HG03558 (cell line): ENCODE results near the gene TAP2.
"Not testable (repeated sequence)": the region's sequence is repeated elsewhere in the genome, so short reads cannot be mapped to it uniquely, and the experiment has no call there.

Experiments used
- ATAC-seq: cut with Tn5 transposase; IDR thresholded peaks from one replicate; pipeline ENCODE4 v1.9.1; 2021; ENCODE audit warnings: moderate number of reproducible peaks; ENCODE audit not compliant: unreplicated experiment; ENCODE audit errors: extremely low read depth

Gene TAP2

GRCh38 chr6:32839356-32839755 is 817 bp upstream of the TAP2 start:
- no peak for ATAC-seq

GRCh38 chr6:32837651-32838113 is 857 bp downstream of the TAP2 start:
- ATAC-seq, result no peak

GRCh38 chr6:32836873-32837272 is 1.7 kb downstream of the TAP2 start:
- ATAC-seq, result no peak

GRCh38 chr6:32835167-32835893 is 3.2 kb downstream of the TAP2 start:
- no peak for ATAC-seq

GRCh38 chr6:32833664-32834063 is 4.9 kb downstream of the TAP2 start:
- no peak for ATAC-seq

- ATAC-seq, result no peak
These were observed 6.0 kb downstream of the TAP2 start for GRCh38 chr6:32832535-32832934.

GRCh38 chr6:32830936-32831335 is 7.6 kb downstream of the TAP2 start:
- ATAC-seq, result no peak

- no peak for ATAC-seq
These were observed 8.5 kb downstream of the TAP2 start for GRCh38 chr6:32830017-32830416.

GRCh38 chr6:32829495-32829894 is 9.0 kb downstream of the TAP2 start:
- no peak for ATAC-seq

GRCh38 chr6:32827025-32827424 is 11.5 kb downstream of the TAP2 start:
- ATAC-seq, result no peak

- no peak for ATAC-seq
These were observed 12.6 kb downstream of the TAP2 start for GRCh38 chr6:32825966-32826365.

- no peak for ATAC-seq
These were observed 18.8 kb downstream of the TAP2 start for GRCh38 chr6:32819729-32820128.

- ATAC-seq, result no peak
These were observed 19.7 kb downstream of the TAP2 start for GRCh38 chr6:32818867-32819266.

GRCh38 chr6:32816746-32817204 is 21.8 kb downstream of the TAP2 start, which contains the start of gene HLA-DOB:
Gene HLA-DOB, minus strand, starts transcription at chr6:32817002. Its CDS starts 51 bp downstream, at chr6:32816951.
- no peak for ATAC-seq

GRCh38 chr6:32815996-32816395 is 22.5 kb downstream of the TAP2 start:
- ATAC-seq, result no peak

- no peak for ATAC-seq
These were observed 23.4 kb downstream of the TAP2 start for GRCh38 chr6:32815115-32815514.

- no peak for ATAC-seq
These were observed 24.4 kb downstream of the TAP2 start for GRCh38 chr6:32814145-32814544.

GRCh38 chr6:32809171-32809570 is 29.4 kb downstream of the TAP2 start:
- ATAC-seq, result no peak

GRCh38 chr6:32807020-32807580 is 31.4 kb downstream of the TAP2 start:
- no peak for ATAC-seq

- not testable (repeated sequence) for ATAC-seq
These were observed 33.1 kb downstream of the TAP2 start for GRCh38 chr6:32805404-32805803.

GRCh38 chr6:32803416-32803815 is 35.1 kb downstream of the TAP2 start:
- ATAC-seq, result no peak

GRCh38 chr6:32799740-32800139 is 38.8 kb downstream of the TAP2 start:
- no peak for ATAC-seq
